ENCODE measurements around the gene HSPA1B. TPM values are rescaled to one million over a fixed set of nuclear protein-coding genes. Genes with fewer than 3 reads are reported as not detected.
A peak's percentile ranks its signal among the peaks of the same experiment; 100 is the strongest.
"Not testable (repeated sequence)": the region's sequence is repeated elsewhere in the genome, so short reads cannot be mapped to it uniquely, and the experiment has no call there.

Gene HSPA1B
- total RNA-seq, 2 experiments from 2014 or later, result 54.6 to 61.1 TPM

DNA sequence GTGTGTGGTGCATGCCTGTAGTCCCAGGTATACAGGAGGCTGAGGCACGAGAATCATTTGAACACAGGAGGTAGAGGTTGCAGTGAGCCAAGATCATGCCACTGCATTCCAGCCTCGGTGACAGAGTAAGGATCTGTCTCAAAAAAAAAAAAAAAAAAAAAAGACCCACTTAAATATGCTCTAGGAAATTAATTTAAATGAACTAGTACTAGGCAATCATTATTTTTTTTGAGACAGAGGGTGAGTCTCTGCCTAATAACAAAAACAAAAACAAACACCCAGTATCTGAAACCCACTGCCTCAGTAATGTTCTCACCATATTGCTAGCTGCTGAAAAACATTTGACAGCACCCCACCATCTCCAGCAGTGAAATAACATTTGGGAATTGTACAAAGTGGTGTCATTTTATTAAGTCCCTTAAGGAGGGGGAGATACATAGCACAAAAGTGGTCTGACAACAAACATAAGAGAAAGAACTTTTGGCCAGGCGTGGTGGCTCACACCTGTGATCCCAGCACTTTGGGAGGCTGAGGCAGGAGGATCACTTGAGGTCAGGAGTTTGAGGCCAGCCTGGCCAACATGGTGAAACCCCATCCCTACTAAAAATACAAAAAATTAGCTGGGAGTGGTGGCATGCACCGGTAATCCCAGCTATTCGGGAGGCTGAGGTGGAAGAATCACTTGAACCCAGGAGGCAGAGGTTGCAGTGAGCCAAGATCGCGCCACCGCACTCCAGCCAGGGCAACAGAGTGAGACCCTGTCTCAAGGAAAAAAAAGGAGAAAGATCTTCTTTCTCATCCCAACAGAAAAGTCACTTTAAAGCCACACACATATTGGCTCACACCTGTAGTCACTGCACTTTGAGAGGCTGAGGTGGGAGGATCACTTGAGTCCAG is 26.3 kb upstream of the HSPA1B start:
- ATAC-seq; H3K9me3 Mint-ChIP-seq (ENCODE audit: low read depth); H3K27ac Mint-ChIP-seq; POLR2A ChIA-PET; H3K27me3 Mint-ChIP-seq; DNase-seq; H3K4me3 Mint-ChIP-seq: not testable (repeated sequence)
- Mint-ChIP-seq H3K4me1 (peaks cover 32% of the 10 kb centered on the region), H3K36me3 (ENCODE audit: low read depth) (peaks cover 29% of the 10 kb centered on the region)
- intact Hi-C loops (cut with DNase I, micrococcal nuclease), result loop anchor here in 1 of 2 experiments (10.0 kb wide), 1 partner anchor 1476 kb away; the partner anchor contains the start of gene TRIM39
- CTCF ChIA-PET, result interaction anchor here (1.0 to 1.1 kb wide), 2 partner anchors 10 to 32 kb away, joined by 3 to 4 read pairs; no protein-coding TSS in a partner anchor

DNA sequence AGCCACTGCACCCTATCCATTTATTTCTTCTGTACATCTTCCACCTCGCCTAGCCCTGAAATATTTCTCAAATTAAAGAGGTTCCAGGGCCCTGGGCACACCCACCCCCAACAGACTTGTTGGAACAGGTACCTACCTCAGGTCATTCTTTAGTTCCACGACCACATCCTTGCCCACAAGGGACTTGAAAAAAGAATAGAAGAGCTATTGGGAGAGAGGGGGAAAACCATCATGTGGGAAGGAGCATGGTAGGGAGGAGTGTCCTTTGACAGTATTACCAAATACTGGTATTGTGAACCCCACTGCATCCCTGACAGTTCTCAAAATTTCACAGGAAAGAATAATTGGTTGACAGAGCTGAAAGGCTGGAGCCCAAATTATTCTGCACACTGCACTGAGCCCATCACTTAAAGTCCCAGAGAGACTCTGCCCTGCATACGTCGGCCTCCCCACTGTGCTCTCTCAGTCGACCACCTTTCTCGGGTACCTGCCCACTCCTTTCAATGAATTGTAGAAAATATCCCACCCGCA is 21.5 kb upstream of the HSPA1B start:
- Mint-ChIP-seq H3K27me3 (no peaks in the 10 kb centered on the region), H3K36me3 (ENCODE audit: low read depth) (peaks cover 29% of the 10 kb centered on the region), H3K9me3 (ENCODE audit: low read depth) (no peaks in the 10 kb centered on the region), H3K27ac (peak overlapping the region; percentile 94), H3K4me1 (peaks cover 16% of the 10 kb centered on the region), H3K4me3 (peak overlapping the region; percentile 91)
- ChIA-PET CTCF (interaction anchor here (0.8 to 2.5 kb wide), 11 partner anchors 10 to 152 kb away, joined by 4 to 23 read pairs (median 6); partner anchors contain the start of genes C6orf47, MSH5 and VARS1), POLR2A (interaction anchor here (0.6 to 2.2 kb wide), 8 partner anchors 10 to 141 kb away, joined by 3 to 20 read pairs (median 4); partner anchors contain the start of genes GPANK1 and HSPA1B)
- intact Hi-C loops (cut with DNase I, micrococcal nuclease), result loop anchor here (1.0 to 10.0 kb wide), 5 partner anchors 9 to 1481 kb away; partner anchors contain the start of genes HSPA1B (in 1 of the 2), TRIM39 (in 1 of the 2) and VARS1 (in 1 of the 2)
- ATAC-seq, result peak; percentile 20
- peak; percentile 34 for DNase-seq

DNA sequence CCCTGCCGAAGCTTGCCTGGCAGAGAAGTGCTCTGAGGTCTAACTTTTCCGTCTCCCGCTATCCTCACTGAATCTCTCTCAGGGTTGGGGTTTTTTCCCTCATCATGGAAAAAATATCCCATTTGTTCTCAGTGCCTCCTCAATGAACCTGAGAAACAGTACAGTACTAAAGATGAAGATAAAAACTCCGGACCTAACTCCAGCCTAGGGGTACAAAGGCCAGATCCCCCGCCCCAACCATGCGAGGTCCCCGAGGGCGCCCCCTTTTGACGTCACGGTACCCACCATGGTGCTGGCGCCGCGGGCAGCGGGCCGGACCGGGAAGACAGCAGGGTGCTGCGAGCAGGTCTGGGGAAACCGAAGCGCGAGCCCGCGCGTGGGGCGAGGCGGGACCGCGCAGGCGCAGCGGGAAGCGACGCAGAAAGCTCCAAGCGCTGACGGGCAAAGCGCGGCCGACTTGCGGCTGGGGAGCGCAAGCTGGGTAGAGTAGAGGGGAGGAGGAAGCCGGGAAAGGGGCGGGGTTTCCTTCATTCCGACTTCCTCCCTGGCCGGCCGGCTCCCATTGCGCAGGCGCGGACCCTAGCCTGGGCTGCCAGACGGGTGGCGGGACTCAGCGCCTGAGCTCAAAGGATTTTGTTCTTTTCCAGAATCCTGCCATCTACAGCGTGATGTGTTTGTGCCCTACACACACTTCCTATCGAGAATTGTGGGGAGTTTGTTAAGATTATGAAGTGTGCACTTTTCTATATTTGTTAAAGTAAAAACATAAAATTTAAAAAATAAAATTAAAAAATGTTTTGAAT is 20.9 kb upstream of the HSPA1B start, which contains the start of gene LSM2:
TSS of gene LSM2 (minus strand) at position 497 of the 803 bp plus-strand sequence. CDS start at position 288, 209 bp downstream.
- ATAC-seq (peak; percentile 99), DNase-seq (peak; percentile 99)
- Mint-ChIP-seq H3K9me3 (ENCODE audit: low read depth) (no peaks in the 10 kb centered on the region), H3K4me1 (peaks cover 22% of the 10 kb centered on the region), H3K27me3 (no peaks in the 10 kb centered on the region), H3K4me3 (peak within 1 kb of the TSS; percentile 91), H3K36me3 (ENCODE audit: low read depth) (peaks cover 29% of the 10 kb centered on the region), H3K27ac (peak within 1 kb of the TSS; percentile 94)
- ChIA-PET POLR2A (interaction anchor here (0.6 to 2.2 kb wide), 13 partner anchors 11 to 265 kb away, joined by 3 to 20 read pairs (median 3); partner anchors contain the start of genes ABHD16A, DDX39B, GPANK1 and HSPA1B), CTCF (interaction anchor here (0.6 to 2.5 kb wide), 18 partner anchors 7 to 649 kb away, joined by 3 to 23 read pairs (median 4); partner anchors contain the start of genes C6orf47, CCHCR1, MSH5 and VARS1)
- intact Hi-C loops (cut with DNase I, micrococcal nuclease), result loop anchor here (1.0 to 10.0 kb wide), 5 partner anchors 9 to 1482 kb away; partner anchors contain the start of genes HSPA1B (in 1 of the 2), TRIM39 (in 1 of the 2) and VARS1 (in 1 of the 2)

DNA sequence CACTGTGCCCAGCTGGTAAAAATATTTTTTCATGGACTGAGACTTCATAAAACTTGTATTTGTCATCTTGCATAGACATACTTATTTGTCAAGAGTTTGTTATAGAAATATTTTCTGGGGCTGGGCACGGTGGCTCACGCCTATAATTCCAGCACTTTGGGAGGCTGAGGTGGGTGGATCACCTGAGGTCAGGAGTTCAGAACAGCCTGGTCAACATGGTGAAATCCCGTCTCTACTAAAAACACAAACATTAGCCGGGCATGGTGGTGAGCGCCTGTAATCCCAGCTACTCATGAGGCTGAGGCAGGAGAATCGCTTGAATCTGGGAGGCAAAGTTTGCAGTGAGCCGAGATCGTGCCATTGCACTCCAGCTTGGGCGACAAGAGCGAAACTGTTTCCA is 18.9 kb upstream of the HSPA1B start:
- DNase-seq; H3K27ac Mint-ChIP-seq; H3K4me3 Mint-ChIP-seq; POLR2A ChIA-PET; H3K9me3 Mint-ChIP-seq (ENCODE audit: low read depth); ATAC-seq; H3K27me3 Mint-ChIP-seq; CTCF ChIA-PET: not testable (repeated sequence)
- intact Hi-C loops (cut with DNase I, micrococcal nuclease), result loop anchor here in 1 of 2 experiments (10.0 kb wide), 1 partner anchor 1484 kb away; the partner anchor contains the start of gene TRIM39
- H3K36me3 Mint-ChIP-seq (ENCODE audit: low read depth), result peaks cover 20% of the 10 kb centered on the region
- H3K4me1 Mint-ChIP-seq, result peaks cover 37% of the 10 kb centered on the region

DNA sequence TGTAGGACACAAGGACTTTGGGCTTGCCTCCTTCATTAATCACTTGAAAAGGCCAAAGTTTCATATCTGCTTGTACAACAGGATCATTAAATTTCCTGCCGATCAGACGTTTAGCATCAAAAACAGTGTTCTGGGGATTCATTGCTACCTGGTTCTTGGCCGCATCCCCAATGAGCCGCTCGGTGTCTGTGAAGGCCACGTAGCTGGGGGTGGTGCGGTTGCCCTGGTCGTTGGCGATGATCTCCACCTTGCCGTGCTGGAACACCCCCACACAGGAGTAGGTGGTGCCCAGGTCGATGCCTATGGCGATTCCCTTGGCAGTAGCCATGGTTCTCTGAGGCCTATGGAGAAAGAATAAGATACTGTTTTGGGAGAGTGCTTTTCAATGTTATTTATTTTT is 15.9 kb upstream of the HSPA1B start:
- peaks cover 11% of the 10 kb centered on the region for H3K36me3 Mint-ChIP-seq (ENCODE audit: low read depth)
- H3K27me3 Mint-ChIP-seq, result no peaks in the 10 kb centered on the region
- H3K4me1 Mint-ChIP-seq, result peaks cover 36% of the 10 kb centered on the region
- POLR2A ChIA-PET, result no interaction called here
- peak overlapping the region; percentile 94 for H3K27ac Mint-ChIP-seq
- H3K9me3 Mint-ChIP-seq (ENCODE audit: low read depth), result no peaks in the 10 kb centered on the region
- DNase-seq (no peak), ATAC-seq (no peak)
- intact Hi-C loops (cut with DNase I, micrococcal nuclease), result loop anchor here (2.0 to 5.0 kb wide), 4 partner anchors 15 to 269 kb away; partner anchors contain the start of genes DDX39B (in 1 of the 2), HSPA1B (in 1 of the 2) and LTA (in 1 of the 2)
- peak overlapping the region; percentile 72 for H3K4me3 Mint-ChIP-seq
- CTCF ChIA-PET, result interaction anchor here (0.5 to 1.7 kb wide), 8 partner anchors 9 to 1747 kb away, joined by 3 to 4 read pairs (median 4); partner anchors contain the start of genes HSPA1B, LTB and NCR3

DNA sequence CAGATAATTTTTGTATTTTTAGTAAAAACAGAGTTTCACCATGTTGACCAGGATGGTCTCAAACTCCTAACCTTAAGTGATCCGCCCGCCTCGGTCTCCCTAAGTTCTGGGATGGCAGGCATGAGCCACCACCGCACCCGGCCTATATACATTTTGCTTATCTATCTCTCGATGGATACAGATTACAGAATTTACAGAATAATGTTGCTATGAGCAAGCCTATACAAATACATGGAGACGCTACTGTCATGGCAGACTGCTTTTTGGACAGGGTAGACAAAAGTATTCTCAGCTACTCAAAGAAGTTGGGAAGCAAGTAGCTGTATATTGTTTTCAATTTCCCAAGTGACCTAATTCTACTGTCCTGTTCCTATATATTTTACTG is 14.1 kb upstream of the HSPA1B start:
- DNase-seq (no peak), ATAC-seq (no peak)
- Mint-ChIP-seq H3K9me3 (ENCODE audit: low read depth) (no peaks in the 10 kb centered on the region), H3K27me3 (no peaks in the 10 kb centered on the region), H3K4me1 (peaks cover 44% of the 10 kb centered on the region), H3K4me3 (peak overlapping the region; percentile 72), H3K27ac (peak overlapping the region; percentile 94), H3K36me3 (ENCODE audit: low read depth) (peaks cover 12% of the 10 kb centered on the region)
- intact Hi-C loops (cut with DNase I, micrococcal nuclease), result loop anchor here (2.0 to 5.0 kb wide), 4 partner anchors 13 to 271 kb away; partner anchors contain the start of genes DDX39B (in 1 of the 2), HSPA1B (in 1 of the 2) and LTA (in 1 of the 2)
- CTCF ChIA-PET, result interaction anchor here (0.6 to 2.6 kb wide), 7 partner anchors 9 to 73 kb away, joined by 3 to 12 read pairs (median 3); partner anchors contain the start of genes HSPA1B, MSH5 and VARS1
- POLR2A ChIA-PET, result interaction anchor here (0.7 to 1.5 kb wide), 5 partner anchors 14 to 1156 kb away, joined by 3 to 9 read pairs (median 3); partner anchors contain the start of gene HSPA1B

DNA sequence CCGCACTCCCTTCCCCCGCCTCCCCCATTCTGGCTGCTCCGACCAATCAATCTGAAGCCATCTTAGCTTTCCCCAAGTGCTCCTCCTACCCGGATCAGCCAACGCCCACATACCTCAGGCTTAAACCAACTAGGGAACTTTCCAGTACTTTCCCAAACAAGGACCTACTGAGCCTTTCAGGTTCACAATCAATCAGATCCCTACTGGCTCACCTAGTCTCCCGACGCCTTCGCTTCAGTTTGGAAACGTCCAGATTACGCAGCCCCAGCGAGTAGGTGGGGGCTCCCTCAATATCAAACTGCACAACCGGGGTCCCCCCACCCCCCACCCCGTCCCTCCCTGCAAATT is 12.9 kb upstream of the HSPA1B start:
- peak; percentile 40 for ATAC-seq
- POLR2A ChIA-PET, result interaction anchor here (0.6 to 1.1 kb wide), 4 partner anchors 22 to 149 kb away, joined by 3 read pairs; no protein-coding TSS in a partner anchor
- CTCF ChIA-PET, result interaction anchor here (0.5 to 2.6 kb wide), 6 partner anchors 8 to 337 kb away, joined by 3 to 12 read pairs (median 3); partner anchors contain the start of genes ABHD16A, HSPA1B and MSH5

DNA sequence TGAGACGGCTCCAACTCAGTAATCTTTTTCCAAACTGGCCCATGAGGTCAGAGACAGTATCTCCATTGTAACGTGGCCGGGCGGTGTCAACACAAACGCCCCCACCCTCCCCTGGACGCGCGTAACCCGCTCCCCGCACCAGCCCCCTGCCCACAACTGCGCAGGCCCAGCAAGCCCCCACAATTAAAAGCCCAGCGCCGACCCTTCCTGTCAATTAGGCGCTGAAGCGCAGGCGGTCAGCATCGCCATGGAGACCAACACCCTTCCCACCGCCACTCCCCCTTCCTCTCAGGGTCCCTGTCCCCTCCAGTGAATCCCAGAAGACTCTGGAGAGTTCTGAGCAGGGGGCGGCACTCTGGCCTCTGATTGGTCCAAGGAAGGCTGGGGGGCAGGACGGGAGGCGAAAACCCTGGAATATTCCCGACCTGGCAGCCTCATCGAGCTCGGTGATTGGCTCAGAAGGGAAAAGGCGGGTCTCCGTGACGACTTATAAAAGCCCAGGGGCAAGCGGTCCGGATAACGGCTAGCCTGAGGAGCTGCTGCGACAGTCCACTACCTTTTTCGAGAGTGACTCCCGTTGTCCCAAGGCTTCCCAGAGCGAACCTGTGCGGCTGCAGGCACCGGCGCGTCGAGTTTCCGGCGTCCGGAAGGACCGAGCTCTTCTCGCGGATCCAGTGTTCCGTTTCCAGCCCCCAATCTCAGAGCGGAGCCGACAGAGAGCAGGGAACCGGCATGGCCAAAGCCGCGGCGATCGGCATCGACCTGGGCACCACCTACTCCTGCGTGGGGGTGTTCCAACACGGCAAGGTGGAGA is 12.3 kb upstream of the HSPA1B start, which contains the start of the genes HSPA1A and HSPA1L:
TSS of gene HSPA1A (plus strand) at position 519 of the 814 bp plus-strand sequence. CDS start at position 733, 214 bp downstream.
TSS of gene HSPA1L (minus strand) at position 259 of the 814 bp plus-strand sequence. CDS start 3,311 bp downstream, outside the sequence.
- Mint-ChIP-seq H3K36me3 (ENCODE audit: low read depth) (peaks cover 10% of the 10 kb centered on the region), H3K4me3 (peak within 1 kb of the TSS; percentile 72), H3K27ac (peak within 1 kb of the TSS; percentile 94), H3K4me1 (peaks cover 54% of the 10 kb centered on the region), H3K9me3 (ENCODE audit: low read depth) (no peaks in the 10 kb centered on the region), H3K27me3 (no peaks in the 10 kb centered on the region)
- DNase-seq (peak; percentile 72), ATAC-seq (peak; percentile 20)
- POLR2A ChIA-PET, result interaction anchor here (1.1 kb wide), 1 partner anchor 21 kb away, joined by 3 read pairs; no protein-coding TSS in a partner anchor
- intact Hi-C loops (cut with DNase I, micrococcal nuclease), result no loop called here
- CTCF ChIA-PET, result interaction anchor here (0.6 to 1.2 kb wide), 5 partner anchors 8 to 325 kb away, joined by 3 to 5 read pairs (median 3); partner anchors contain the start of genes ABHD16A and HSPA1B

More for the DNA sequence above, 12.9 kb upstream of the HSPA1B start:
- Mint-ChIP-seq H3K4me3 (peak overlapping the region; percentile 72), H3K9me3 (ENCODE audit: low read depth) (no peaks in the 10 kb centered on the region), H3K36me3 (ENCODE audit: low read depth) (peaks cover 10% of the 10 kb centered on the region), H3K4me1 (peaks cover 50% of the 10 kb centered on the region), H3K27me3 (no peaks in the 10 kb centered on the region), H3K27ac (peak overlapping the region; percentile 79)
- intact Hi-C loops (cut with DNase I, micrococcal nuclease), result loop anchor here in 1 of 2 experiments (5.0 kb wide), 2 partner anchors 242 to 272 kb away; partner anchors contain the start of genes DDX39B and LTA
- peak; percentile 83 for DNase-seq
